ENCODE data around the gene ADAD1.

Gene ADAD1

DNA sequence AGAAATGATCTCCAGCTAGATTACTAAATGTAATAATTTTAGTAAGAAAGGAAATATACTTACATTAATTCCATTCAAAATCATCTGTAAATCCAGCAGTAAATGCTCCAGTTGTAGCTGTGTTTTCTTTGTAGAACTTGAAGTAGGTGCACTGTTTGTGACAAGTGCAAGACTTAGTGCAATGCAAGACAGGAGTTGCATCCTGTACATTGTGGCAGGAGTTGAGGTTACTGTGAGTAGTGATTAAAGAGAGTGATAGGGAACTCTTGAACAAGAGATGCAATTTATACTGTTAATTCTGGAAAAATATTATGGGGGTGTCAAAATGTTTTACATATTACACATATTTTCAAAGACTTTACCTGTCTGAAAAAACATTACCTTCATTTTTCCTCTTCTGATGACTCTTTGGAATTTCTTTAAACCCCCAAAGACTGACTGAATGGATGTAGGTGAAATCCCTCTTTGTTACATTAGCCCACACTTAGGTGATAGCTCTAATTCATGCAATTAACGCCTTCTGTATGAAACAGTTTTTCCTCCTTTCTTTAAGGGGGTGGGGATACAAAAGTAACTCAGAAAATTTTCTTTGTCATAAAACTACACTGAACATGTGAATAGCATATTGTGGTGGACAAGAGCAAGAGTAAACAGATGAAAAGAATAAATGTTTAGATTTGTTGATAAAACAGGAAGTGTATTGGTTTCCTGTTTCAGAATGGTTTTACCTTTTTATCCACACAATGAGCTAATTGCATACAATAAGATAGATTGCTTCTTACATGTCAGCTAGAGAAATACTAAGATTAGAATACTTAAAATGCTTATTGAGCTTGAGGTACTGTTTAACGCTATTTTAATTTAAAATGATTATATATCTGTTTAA lies 77.7 kb downstream of the ADAD1 start, which contains the start of gene IL2:
IL2 (minus strand) TSS at position 495 of the 886 bp plus-strand sequence; CDS start at position 210, 285 bp downstream.
- peak; percentile 58 for DNase-seq

DNA sequence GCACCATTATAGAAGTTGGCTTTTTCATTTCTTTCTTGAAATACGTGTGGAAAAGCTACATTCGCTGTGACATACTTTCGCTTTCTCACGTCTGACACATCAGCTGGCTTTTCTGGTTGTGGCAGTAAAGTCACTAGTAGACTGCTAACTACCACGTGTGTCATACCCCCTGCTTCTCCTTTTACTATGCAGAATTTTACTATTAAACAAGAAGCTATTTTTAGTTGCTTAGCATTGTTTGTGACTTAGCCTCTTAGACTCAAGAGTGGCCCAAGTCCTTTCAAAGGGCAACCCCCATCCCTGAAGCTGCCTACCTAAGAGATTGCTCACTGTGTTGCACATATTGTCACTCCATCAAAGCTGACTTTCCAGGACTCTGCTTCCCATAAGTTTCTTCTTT lies 79.8 kb downstream of the ADAD1 start:
- no peak for DNase-seq

DNA sequence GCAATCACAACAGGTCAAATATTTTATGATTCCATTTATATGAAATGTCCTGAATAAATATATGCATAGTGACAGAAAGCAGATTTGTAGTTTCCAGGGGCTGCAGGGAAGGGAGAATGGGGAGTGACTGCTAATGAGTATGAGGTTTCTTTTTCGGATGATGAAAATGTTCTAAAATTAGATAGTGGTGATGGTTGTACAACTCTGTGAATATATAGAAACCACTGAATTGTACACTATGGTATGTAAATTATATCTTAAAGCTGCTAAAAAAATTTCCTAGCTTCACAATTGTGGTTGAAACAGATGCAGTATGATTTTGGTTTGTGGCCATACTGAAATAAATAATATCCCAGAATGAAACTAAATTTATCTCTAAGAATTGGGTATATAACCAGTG lies 90.6 kb downstream of the ADAD1 start:
- no peak for DNase-seq

DNA sequence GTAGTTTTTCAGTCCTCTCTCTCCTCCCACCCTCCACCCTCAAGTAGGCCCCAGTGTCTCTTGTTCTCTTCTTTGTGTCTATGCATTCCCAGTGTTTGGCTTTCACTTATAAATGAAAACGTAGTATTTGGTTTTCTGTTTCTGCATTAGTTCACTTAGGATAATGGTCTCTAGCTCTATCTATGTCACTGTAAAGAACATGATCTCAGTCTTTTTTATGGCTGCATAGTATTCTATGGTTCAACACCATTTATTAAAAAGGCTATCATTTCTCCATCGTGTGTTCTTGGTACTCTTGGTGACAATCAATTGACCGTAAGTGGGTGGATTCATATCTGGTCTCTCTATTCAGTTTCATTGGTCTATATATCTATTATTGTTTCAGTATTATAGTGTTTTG lies 96.4 kb downstream of the ADAD1 start:
- no peak for DNase-seq

DNA sequence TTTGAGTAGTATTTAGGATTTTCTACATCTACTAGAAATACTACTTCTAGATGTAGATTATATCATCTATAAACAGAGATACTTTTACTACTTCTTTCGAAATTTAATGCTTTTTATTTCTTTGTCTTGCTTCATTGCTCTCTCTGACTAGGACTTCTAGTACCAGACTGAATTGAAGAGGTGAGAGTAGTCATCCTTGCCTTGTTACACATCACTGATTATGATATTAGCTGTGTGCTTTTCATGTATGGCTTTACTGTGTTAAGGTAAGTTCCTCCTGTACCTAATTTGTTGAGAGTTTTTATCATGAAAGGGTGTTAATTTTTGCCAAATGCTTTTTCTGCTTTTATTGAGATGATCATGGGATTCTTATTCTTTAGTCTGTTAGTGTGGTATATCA lies 97.3 kb downstream of the ADAD1 start:
- no peak for DNase-seq

DNA sequence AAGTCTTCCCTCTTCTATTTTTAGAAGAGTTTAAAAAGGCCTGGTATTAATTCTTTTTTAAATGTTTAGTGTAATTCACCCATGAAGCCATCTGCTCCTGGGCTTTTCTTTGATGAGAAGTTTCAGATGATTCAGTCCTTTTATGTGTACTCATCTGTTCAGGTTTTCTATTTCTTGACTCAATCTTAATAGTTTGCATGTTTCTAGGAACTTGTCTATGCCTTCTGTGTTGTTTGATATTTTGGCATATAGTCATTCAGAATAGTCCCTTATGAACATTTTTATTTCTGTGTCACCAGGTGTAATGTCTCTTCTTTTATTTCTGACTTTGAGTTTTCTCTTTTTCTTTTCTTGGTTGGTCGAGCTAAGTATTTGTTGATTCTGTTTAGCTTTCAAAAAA lies 97.9 kb downstream of the ADAD1 start:
- DNase-seq, result no peak
